Suprapubic skin (tissue), 4 donors: Measurements from ENCODE around the gene IGFLR1. TPM values are rescaled to one million over a fixed set of nuclear protein-coding genes. Genes with fewer than 3 reads are reported as not detected.

Experiments
- DNase-seq, 2 donors: peaks; one replicate each; pipeline ENCODE4 v3.0.0-alpha.2; 2019; ENCODE audit warnings: low spot score in 2 of 2
- H3K27ac ChIP-seq: fragments of 200-600 bp; sonication (generic); one replicate; pipeline ENCODE4 v1.5.1; 2019
- H3K27me3 ChIP-seq: fragments of 200-600 bp; sonication (generic); one replicate; pipeline ENCODE4 v1.5.1; 2019
- H3K36me3 ChIP-seq: fragments of 200-600 bp; sonication (generic); one replicate; pipeline ENCODE4 v1.5.1; 2019
- H3K4me1 ChIP-seq: fragments of 200-600 bp; sonication (generic); one replicate; pipeline ENCODE4 v1.5.1; 2019
- H3K4me3 ChIP-seq: fragments of 200-600 bp; sonication (generic); one replicate; pipeline ENCODE4 v1.5.1; 2019; ENCODE audit warnings: mild to moderate bottlenecking
- H3K9me3 ChIP-seq: fragments of 200-600 bp; sonication (generic); one replicate; pipeline ENCODE4 v1.5.1; 2019
- CTCF ChIP-seq, 2 donors: fragments of 200-600 bp in 1 of 2; fragments of 450-650 bp in 1 of 2; sonication (generic) in 1 of 2; IDR thresholded peaks; one replicate each; pipeline ENCODE4 v1.5.1; 2016 to 2019; ENCODE audit warnings: antibody characterized with exemption in 2 of 2, mild to moderate bottlenecking in 1 of 2, moderate library complexity in 1 of 2
- EP300 ChIP-seq: sonication (generic); formaldehyde crosslinking; IDR thresholded peaks from one replicate; pipeline ENCODE4 v1.6.1; 2017; ENCODE audit warnings: antibody characterized with exemption
- POLR2A ChIP-seq, 2 donors: fragments of 450-650 bp; IDR thresholded peaks; one replicate each; pipeline ENCODE4 v1.6.1; 2017; ENCODE audit warnings: antibody characterized with exemption in 2 of 2, mild to moderate bottlenecking in 2 of 2, moderate library complexity in 2 of 2
- POLR2AphosphoS5 ChIP-seq, 3 donors: sonication (generic); formaldehyde crosslinking; IDR thresholded peaks; one replicate each; pipeline ENCODE4 v1.6.1; 2017; ENCODE audit warnings: antibody characterized with exemption in 3 of 3
- WGBS: methylation state at CpG from one replicate; pipeline ENCODE4 v1.1.5; 2018; 5-methylcytosine and 5-hydroxymethylcytosine counted together
- total RNA-seq, 4 donors: library from RNA; depleted of rRNA; stranded (reverse); fragments of >200 nt; gene quantifications; one replicate each; pipeline ENCODE4 v1.1.0, GENCODE V29; 2016

IGFLR1 gene
- total RNA-seq, 4 donors from 2014 or later, result 3.3 to 8.5 (median 6.9) TPM

- DNase-seq, result no peak
- H3K4me1 ChIP-seq, result no peaks in the 10 kb centered on the region
- no peak for TF ChIP-seq CTCF (IDR thresholded peaks at IDR 0.05)
- no peak for TF ChIP-seq POLR2A (IDR thresholded peaks at IDR 0.05)
- no peak for TF ChIP-seq EP300
- TF ChIP-seq POLR2AphosphoS5 (IDR thresholded peaks at IDR 0.05), result no peak
- H3K27ac ChIP-seq, result no peak overlapping the region
- H3K4me3 ChIP-seq, result no peak overlapping the region
- WGBS, result 80% methylated on average over 36 of the region's 45 CpGs
- H3K9me3 ChIP-seq, result no peaks in the 10 kb centered on the region
- peaks cover 53% of the 10 kb centered on the region for H3K36me3 ChIP-seq
- no peaks in the 10 kb centered on the region for H3K27me3 ChIP-seq
These were observed 42.5 kb upstream of the IGFLR1 start for GRCh38 chr19:35784503-35785338.

GRCh38 chr19:35783469-35784434, 41.5 kb upstream of the IGFLR1 start:
- 85% methylated on average over 27 of the region's 28 CpGs for WGBS
- Histone ChIP-seq H3K27ac (no peak overlapping the region), H3K9me3 (no peaks in the 10 kb centered on the region), H3K27me3 (no peaks in the 10 kb centered on the region), H3K36me3 (peaks cover 56% of the 10 kb centered on the region), H3K4me3 (no peak overlapping the region), H3K4me1 (no peaks in the 10 kb centered on the region)
- TF ChIP-seq POLR2A (IDR thresholded peaks at IDR 0.05), result no peak
- TF ChIP-seq POLR2AphosphoS5 (IDR thresholded peaks at IDR 0.05), result no peak
- no peak for TF ChIP-seq EP300
- TF ChIP-seq CTCF (IDR thresholded peaks at IDR 0.05), result no peak
- DNase-seq, result no peak

GRCh38 chr19:35782589-35782988, 40.3 kb upstream of the IGFLR1 start:
- Histone ChIP-seq H3K4me3 (no peak overlapping the region), H3K27ac (no peak overlapping the region), H3K27me3 (no peaks in the 10 kb centered on the region), H3K36me3 (peaks cover 56% of the 10 kb centered on the region), H3K4me1 (no peaks in the 10 kb centered on the region), H3K9me3 (no peaks in the 10 kb centered on the region)
- DNase-seq, result peak in 1 of 2 donors; percentile 60
- 96% methylated on average over 8 of the region's 12 CpGs for WGBS
- TF ChIP-seq POLR2AphosphoS5 (IDR thresholded peaks at IDR 0.05) (no peak), POLR2A (IDR thresholded peaks at IDR 0.05) (no peak), CTCF (IDR thresholded peaks at IDR 0.05) (no peak), EP300 (no peak)

GRCh38 chr19:35781650-35782049, 39.4 kb upstream of the IGFLR1 start:
- Histone ChIP-seq H3K27ac (no peak overlapping the region), H3K9me3 (no peaks in the 10 kb centered on the region), H3K27me3 (no peaks in the 10 kb centered on the region), H3K4me1 (no peaks in the 10 kb centered on the region), H3K36me3 (peaks cover 53% of the 10 kb centered on the region), H3K4me3 (no peak overlapping the region)
- TF ChIP-seq CTCF (IDR thresholded peaks at IDR 0.05), result no peak
- TF ChIP-seq POLR2A (IDR thresholded peaks at IDR 0.05), result no peak
- no peak for DNase-seq
- 87% methylated on average over 9 of the region's 9 CpGs for WGBS

GRCh38 chr19:35780717-35781116, 38.5 kb upstream of the IGFLR1 start:
- Histone ChIP-seq H3K4me1 (peaks cover 9% of the 10 kb centered on the region), H3K27ac (no peak overlapping the region), H3K4me3 (no peak overlapping the region), H3K36me3 (peaks cover 48% of the 10 kb centered on the region), H3K27me3 (no peaks in the 10 kb centered on the region), H3K9me3 (no peaks in the 10 kb centered on the region)
- WGBS, result 98% methylated on average over 9 of the region's 20 CpGs
- DNase-seq, result peak in 1 of 2 donors; percentile 59
- no peak for TF ChIP-seq CTCF (IDR thresholded peaks at IDR 0.05)
- no peak for TF ChIP-seq EP300
- TF ChIP-seq POLR2A (IDR thresholded peaks at IDR 0.05), result no peak
- TF ChIP-seq POLR2AphosphoS5 (IDR thresholded peaks at IDR 0.05), result no peak
